Loucy (cell line): ENCODE data around the gene ZNF701.
"Not testable (repeated sequence)": the region's sequence is repeated elsewhere in the genome, so short reads cannot be mapped to it uniquely, and the experiment has no call there.

Experiments
- H2AFZ ChIP-seq: fragments of 200-600 bp; sonication (generic); 2 replicates; pipeline ENCODE4 v1.6.0; 2016; ENCODE audit warnings: antibody characterized with exemption, mild to moderate bottlenecking, low read length, moderate library complexity
- H3F3A ChIP-seq: fragments of 200-600 bp; 2 replicates; pipeline ENCODE4 v1.6.0; 2016; ENCODE audit warnings: antibody characterized with exemption, low read depth, mild to moderate bottlenecking
- H3K27me3 ChIP-seq: fragments of 200-600 bp; sonication (generic); 2 replicates; pipeline ENCODE4 v1.6.1; 2014; ENCODE audit warnings: low read length, mild to moderate bottlenecking; ENCODE audit not compliant: insufficient read depth, poor library complexity, severe bottlenecking
- H3K36me3 ChIP-seq: fragments of 200-600 bp; sonication (generic); 2 replicates; pipeline ENCODE4 v1.6.1; 2016; ENCODE audit warnings: low read length; ENCODE audit not compliant: insufficient read depth
- H3K4me1 ChIP-seq: fragments of 200-600 bp; sonication (generic); 2 replicates; pipeline ENCODE4 v1.5.1; 2014; ENCODE audit warnings: low read length, mild to moderate bottlenecking; ENCODE audit not compliant: insufficient read depth, poor library complexity, severe bottlenecking
- H3K4me2 ChIP-seq: fragments of 200-600 bp; sonication (generic); 2 replicates; pipeline ENCODE4 v1.6.0; 2014; ENCODE audit warnings: antibody characterized with exemption, low read length, low read depth, mild to moderate bottlenecking; ENCODE audit not compliant: poor library complexity, severe bottlenecking
- H3K4me3 ChIP-seq: fragments of 200-600 bp; sonication (generic); 2 replicates; pipeline ENCODE4 v1.5.1; 2014; ENCODE audit warnings: low read length, mild to moderate bottlenecking, mixed read lengths; ENCODE audit not compliant: poor library complexity, severe bottlenecking
- H3K79me2 ChIP-seq: fragments of 200-600 bp; sonication (generic); 2 replicates; pipeline ENCODE4 v1.6.1; 2014; ENCODE audit warnings: low read length; ENCODE audit not compliant: insufficient read depth
- H3K9ac ChIP-seq: fragments of 200-600 bp; sonication (generic); 2 replicates; pipeline ENCODE4 v1.6.0; 2014; ENCODE audit warnings: mild to moderate bottlenecking, low read depth, low read length, moderate library complexity; ENCODE audit not compliant: poor library complexity, severe bottlenecking
- H3K9me2 ChIP-seq: fragments of 200-600 bp; sonication (generic); replicated peaks from 2 replicates; pipeline ENCODE4 v1.6.1; 2016; ENCODE audit warnings: low read depth, low read length, mixed read lengths
- H3K9me3 ChIP-seq: fragments of 200-600 bp; sonication (generic); 2 replicates; pipeline ENCODE4 v1.6.1; 2014; ENCODE audit warnings: mild to moderate bottlenecking, antibody characterized with exemption, low read length, low read depth; ENCODE audit not compliant: insufficient read depth
- H4K20me1 ChIP-seq: fragments of 200-600 bp; sonication (generic); 2 replicates; pipeline ENCODE4 v1.6.0; 2014; ENCODE audit warnings: antibody characterized with exemption, low read length, mild to moderate bottlenecking; ENCODE audit not compliant: insufficient read depth, poor library complexity, severe bottlenecking
- EZH2phosphoT487 ChIP-seq: fragments of 200-600 bp; IDR thresholded peaks from 2 replicates; pipeline ENCODE4 v1.6.1; 2018; ENCODE audit warnings: antibody characterized with exemption, mild to moderate bottlenecking, moderate library complexity, borderline replicate concordance
- TF ChIP-seq, protein P1 (sequence below): fragments of 200-600 bp; sonication (generic); conservative IDR thresholded peaks from 2 replicates; pipeline ENCODE4 v1.5.1; 2014; ENCODE audit warnings: mild to moderate bottlenecking, antibody characterized with exemption, low read length

ZNF701 gene

DNA sequence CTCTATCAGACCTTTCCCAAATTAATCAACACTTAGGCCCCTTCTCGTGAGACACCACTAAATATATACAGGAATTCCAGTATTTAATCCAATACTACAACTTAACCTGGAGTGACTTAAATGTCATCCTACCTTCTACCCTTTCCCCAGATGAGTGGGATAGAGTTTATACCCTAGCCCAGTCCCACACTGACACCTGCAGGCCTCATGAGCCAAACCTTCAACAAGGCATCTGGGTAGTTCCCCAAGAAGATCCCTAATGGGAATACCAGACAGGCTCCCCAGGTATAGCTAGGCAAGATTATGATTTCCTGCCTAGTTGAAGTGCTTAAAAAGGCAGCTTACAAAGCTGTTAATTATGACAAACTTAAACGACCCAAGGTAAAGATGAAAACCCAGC lies 52.2 kb downstream of the ZNF701 start:
- peaks cover 72% of the 10 kb centered on the region; the same call in 1 of the 2 replicates for H3K36me3 ChIP-seq
- H3K4me1 ChIP-seq, result no peaks in the 10 kb centered on the region
- H2AFZ ChIP-seq, result no peak overlapping the region
- H3K9me2 ChIP-seq, result no peaks in the 10 kb centered on the region
- H3K9ac ChIP-seq, result no peak overlapping the region
- H3F3A ChIP-seq, result no peaks in the 10 kb centered on the region
- TF ChIP-seq EZH2phosphoT487, result no peak
- TF ChIP-seq, protein P1, sequence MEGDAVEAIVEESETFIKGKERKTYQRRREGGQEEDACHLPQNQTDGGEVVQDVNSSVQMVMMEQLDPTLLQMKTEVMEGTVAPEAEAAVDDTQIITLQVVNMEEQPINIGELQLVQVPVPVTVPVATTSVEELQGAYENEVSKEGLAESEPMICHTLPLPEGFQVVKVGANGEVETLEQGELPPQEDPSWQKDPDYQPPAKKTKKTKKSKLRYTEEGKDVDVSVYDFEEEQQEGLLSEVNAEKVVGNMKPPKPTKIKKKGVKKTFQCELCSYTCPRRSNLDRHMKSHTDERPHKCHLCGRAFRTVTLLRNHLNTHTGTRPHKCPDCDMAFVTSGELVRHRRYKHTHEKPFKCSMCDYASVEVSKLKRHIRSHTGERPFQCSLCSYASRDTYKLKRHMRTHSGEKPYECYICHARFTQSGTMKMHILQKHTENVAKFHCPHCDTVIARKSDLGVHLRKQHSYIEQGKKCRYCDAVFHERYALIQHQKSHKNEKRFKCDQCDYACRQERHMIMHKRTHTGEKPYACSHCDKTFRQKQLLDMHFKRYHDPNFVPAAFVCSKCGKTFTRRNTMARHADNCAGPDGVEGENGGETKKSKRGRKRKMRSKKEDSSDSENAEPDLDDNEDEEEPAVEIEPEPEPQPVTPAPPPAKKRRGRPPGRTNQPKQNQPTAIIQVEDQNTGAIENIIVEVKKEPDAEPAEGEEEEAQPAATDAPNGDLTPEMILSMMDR, result peak; percentile 35
- H3K4me2 ChIP-seq, result no peak overlapping the region
- no peaks in the 10 kb centered on the region; the same call in 1 of the 2 replicates for H3K79me2 ChIP-seq
- H3K9me3 ChIP-seq, result no peaks in the 10 kb centered on the region
- H3K27me3 ChIP-seq, result no peaks in the 10 kb centered on the region
- H3K4me3 ChIP-seq, result no peak overlapping the region
- H4K20me1 ChIP-seq, result no peaks in the 10 kb centered on the region

DNA sequence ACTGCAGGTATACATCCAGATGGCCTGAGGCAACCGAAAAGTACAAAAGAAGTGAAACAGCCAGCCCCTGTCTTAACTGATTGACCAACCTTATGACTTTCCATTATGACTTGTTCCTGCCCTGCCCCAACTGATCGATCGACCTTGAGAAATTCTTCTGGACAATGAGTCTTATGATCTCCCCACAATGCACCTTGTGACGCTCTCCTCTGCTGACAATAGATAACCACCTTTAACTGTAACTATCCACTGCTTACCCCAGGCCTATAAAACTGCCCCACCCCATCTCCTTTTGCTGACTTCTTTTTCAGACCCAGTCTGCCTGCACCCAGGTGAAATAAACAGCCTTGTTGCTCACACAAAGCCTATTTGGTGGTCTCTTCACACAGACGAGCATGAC lies 56.8 kb downstream of the ZNF701 start:
- no peak overlapping the region for H3K4me2 ChIP-seq

DNA sequence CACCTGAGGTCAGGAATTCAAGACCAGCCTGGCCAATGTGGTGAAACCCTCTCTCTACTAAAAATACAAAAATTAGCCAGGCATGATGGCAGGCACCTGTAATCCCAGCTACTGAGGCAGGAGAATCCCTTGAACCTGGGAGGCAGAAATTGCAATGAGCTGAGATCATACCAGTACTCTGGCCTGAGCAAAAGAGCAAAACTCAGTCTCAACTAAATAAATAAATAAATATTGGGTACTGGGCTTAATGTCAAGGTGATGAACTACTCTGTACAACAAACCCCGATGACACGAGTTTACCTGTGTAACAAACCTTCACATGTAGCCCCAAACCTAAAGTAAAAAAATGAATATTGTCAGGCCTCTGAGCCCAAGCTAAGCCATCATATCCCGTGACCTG lies 57.4 kb downstream of the ZNF701 start:
- peaks cover 47% of the 10 kb centered on the region; the same call in 1 of the 2 replicates for H3K36me3 ChIP-seq
- not testable (repeated sequence) for H3K9me3 ChIP-seq, H3K9me2 ChIP-seq, H3K9ac ChIP-seq, H2AFZ ChIP-seq, H4K20me1 ChIP-seq, H3K4me2 ChIP-seq, H3K79me2 ChIP-seq, H3K4me1 ChIP-seq, H3F3A ChIP-seq, H3K27me3 ChIP-seq, H3K4me3 ChIP-seq

More for the DNA sequence above, 56.8 kb downstream of the ZNF701 start:
- TF ChIP-seq, protein P1, result no peak
- TF ChIP-seq EZH2phosphoT487, result no peak
- no peaks in the 10 kb centered on the region for H3K9me2 ChIP-seq
- H3K9ac ChIP-seq, result no peak overlapping the region
- H3K27me3 ChIP-seq, result no peaks in the 10 kb centered on the region
- no peaks in the 10 kb centered on the region for H3K4me1 ChIP-seq
- H3K36me3 ChIP-seq, result peaks cover 51% of the 10 kb centered on the region; the same call in 1 of the 2 replicates
- H4K20me1 ChIP-seq, result no peaks in the 10 kb centered on the region
- H2AFZ ChIP-seq, result no peak overlapping the region
- H3K9me3 ChIP-seq, result no peaks in the 10 kb centered on the region
- H3K79me2 ChIP-seq, result no peaks in the 10 kb centered on the region; the same call in 1 of the 2 replicates
- no peak overlapping the region for H3K4me3 ChIP-seq
- H3F3A ChIP-seq, result no peaks in the 10 kb centered on the region
